ENCODE data around the gene INPP5D.

DNA sequence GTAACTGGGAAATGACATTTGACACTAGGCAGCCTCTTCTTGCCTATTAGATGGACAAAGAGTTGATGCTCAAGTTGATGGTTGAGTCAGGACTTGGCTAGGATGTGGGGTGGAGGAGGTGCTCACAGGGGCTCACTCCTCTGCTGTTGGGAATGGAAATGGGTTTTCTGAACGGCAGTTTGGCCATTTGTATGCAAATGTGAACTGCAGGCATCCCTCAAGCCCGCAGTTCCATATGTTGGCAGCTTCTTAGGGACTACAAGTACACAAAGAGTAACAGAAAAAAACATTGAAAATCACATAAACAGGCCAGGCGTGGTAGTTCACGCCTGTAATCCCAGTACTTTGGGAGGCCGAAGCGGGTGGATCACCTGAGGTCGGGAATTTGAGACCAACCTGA lies 80.8 kb downstream of the INPP5D start:
- TF ChIP-seq POLR2A (IDR thresholded peaks at IDR 0.05; ENCODE audit: low read length): no peak
- no peak for TF ChIP-seq GATA1 (IDR thresholded peaks at IDR 0.05; ENCODE audit: low read depth, low read length)

All from erythroblast (primary cell).